Keratinocyte (primary cell): ENCODE data around the gene PRKAR2A. TPM values are rescaled to one million over a fixed set of nuclear protein-coding genes. Genes with fewer than 3 reads are reported as not detected.
"Not testable (repeated sequence)": the region's sequence is repeated elsewhere in the genome, so short reads cannot be mapped to it uniquely, and the experiment has no call there.

Experiments used
- DNase-seq: peaks from one replicate; pipeline ENCODE4 v3.0.0-alpha.2; 2011; ENCODE audit warnings: low read depth, missing footprints, low spot score
- FAIRE-seq: peaks from 2 replicates; lab custom pipeline; 2011; peaks lifted over from hg19 to GRCh38; lab: Jason Lieb, UNC
- H2AFZ ChIP-seq: 2 replicates; pipeline ENCODE4 v1.6.0; 2012; ENCODE audit warnings: low read length, control low read depth, inconsistent platforms; ENCODE audit not compliant: control insufficient read depth
- H3K27ac ChIP-seq: 2 replicates; pipeline ENCODE4 v1.5.1; 2011; ENCODE audit warnings: low read length; ENCODE audit not compliant: control insufficient read depth, insufficient read depth
- H3K27me3 ChIP-seq: 3 replicates; pipeline ENCODE4 v1.6.0; 2011; ENCODE audit warnings: low read length; ENCODE audit not compliant: control insufficient read depth, insufficient read depth; ENCODE audit errors: extremely low read depth
- H3K36me3 ChIP-seq, 2 experiments: 2 replicates in 1 of 2; 3 replicates in 1 of 2; pipeline ENCODE4 v1.5.1; 2011; ENCODE audit warnings: low read length in 2 of 2, mild to moderate bottlenecking in 1 of 2; ENCODE audit not compliant: control insufficient read depth in 2 of 2, insufficient read depth in 2 of 2; ENCODE audit errors: extremely low read depth in 1 of 2
- H3K4me1 ChIP-seq: 3 replicates; pipeline ENCODE4 v1.5.1; 2011; ENCODE audit warnings: low read length; ENCODE audit not compliant: control insufficient read depth, insufficient read depth; ENCODE audit errors: extremely low read depth
- H3K4me2 ChIP-seq: 3 replicates; pipeline ENCODE4 v1.6.0; 2011; ENCODE audit warnings: low read depth, low read length; ENCODE audit not compliant: control insufficient read depth, insufficient read depth; ENCODE audit errors: extremely low read depth
- H3K4me3 ChIP-seq, 3 experiments: fragments of 200-600 bp in 1 of 3; sonication (generic) in 1 of 3; 2 replicates in 2 of 3; 3 replicates in 1 of 3; pipeline ENCODE4 v1.5.1; 2011 to 2016; ENCODE audit warnings: low read length in 3 of 3, mild to moderate bottlenecking in 3 of 3, control low read depth in 2 of 3, inconsistent platforms in 1 of 3, low read depth in 1 of 3, mixed read lengths in 1 of 3, mixed run types in 1 of 3, moderate library complexity in 1 of 3; ENCODE audit not compliant: control insufficient read depth in 2 of 3, insufficient read depth in 2 of 3; ENCODE audit errors: extremely low read depth in 1 of 3
- H3K79me2 ChIP-seq: 2 replicates; pipeline ENCODE4 v1.6.0; 2012; ENCODE audit warnings: low read length; ENCODE audit not compliant: control insufficient read depth, insufficient read depth
- H3K9ac ChIP-seq: 3 replicates; pipeline ENCODE4 v1.6.0; 2011; ENCODE audit warnings: low read length; ENCODE audit not compliant: control insufficient read depth, insufficient read depth; ENCODE audit errors: extremely low read depth
- H3K9me1 ChIP-seq: 3 replicates; pipeline ENCODE4 v1.6.0; 2011; ENCODE audit warnings: low read length; ENCODE audit not compliant: control insufficient read depth, insufficient read depth; ENCODE audit errors: extremely low read depth
- H3K9me3 ChIP-seq: 2 replicates; pipeline ENCODE4 v1.5.1; 2012; ENCODE audit warnings: low read depth, low read length; ENCODE audit not compliant: control insufficient read depth
- H4K20me1 ChIP-seq: 3 replicates; pipeline ENCODE4 v1.6.0; 2011; ENCODE audit warnings: low read length; ENCODE audit not compliant: control insufficient read depth, insufficient read depth; ENCODE audit errors: extremely low read depth
- EZH2 ChIP-seq: IDR thresholded peaks from one replicate; pipeline ENCODE4 v1.6.1; 2012; ENCODE audit warnings: inconsistent platforms, mild to moderate bottlenecking, low read length, moderate library complexity
- dilution Hi-C: fragments of 300-500 bp; cut with MboI; formaldehyde crosslinking; loops from one replicate; pipeline ENCODE4 v1.7.0; 2020; ENCODE audit warnings: low sequenced_read_pairs; ENCODE audit not compliant: extremely low pct_ligation_motif_present
- polyA plus RNA-seq, 5 experiments: library from polyadenylated mRNA; depleted of rRNA in 3 of 5; stranded (reverse) in 3 of 5; stranded (forward) in 1 of 5; unstranded in 1 of 5; fragments of >200 nt; gene quantifications; 1 replicate in 1 of 5; 2 replicates in 3 of 5; 3 replicates in 1 of 5; pipeline versions ENCODE4 v1.2.1 to v1.2.3, GENCODE V29; 2011 to 2012; ENCODE audit warnings: missing spikeins in 2 of 5, low read depth in 1 of 5, low replicate concordance in 1 of 5
- TF ChIP-seq, protein P1 (sequence below), 3 experiments: IDR thresholded peaks in 1 of 3; conservative IDR thresholded peaks in 1 of 3; optimal IDR thresholded peaks in 1 of 3; 2 replicates in 2 of 3; 3 replicates in 1 of 3; pipeline versions ENCODE3 to v1.5.1; 2011; ENCODE audit warnings: low read length in 3 of 3, mild to moderate bottlenecking in 3 of 3, moderate library complexity in 2 of 3, control low read depth in 1 of 3, inconsistent platforms in 1 of 3; ENCODE audit not compliant: insufficient read depth in 2 of 3; ENCODE audit errors: extremely low read depth in 1 of 3

The PRKAR2A gene
- polyA plus RNA-seq, 1 donor (not counting 4 experiments of a cell fraction or from before 2014, with no cell fraction given) = 23.2 TPM

DNA sequence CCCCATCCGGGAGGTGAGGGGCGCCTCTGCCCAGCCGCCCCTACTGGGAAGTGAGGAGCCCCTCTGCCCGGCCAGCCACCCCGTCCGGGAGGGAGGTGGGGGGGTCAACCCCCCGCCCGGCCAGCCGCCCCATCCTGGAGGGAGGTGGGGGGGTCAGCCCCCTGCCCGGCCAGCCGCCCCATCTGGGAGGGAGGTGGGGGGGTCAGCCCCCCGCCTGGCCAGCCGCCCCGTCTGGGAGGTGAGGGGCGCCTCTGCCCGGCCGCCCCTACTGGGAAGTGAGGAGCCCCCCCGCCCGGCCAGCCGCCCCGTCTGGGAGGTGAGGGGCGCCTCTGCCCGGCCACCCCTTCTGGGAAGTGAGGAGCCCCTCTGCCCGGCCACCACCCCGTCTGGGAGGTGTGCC, 113.1 kb downstream of the PRKAR2A start:
- H3K79me2 ChIP-seq, H3K4me1 ChIP-seq, H2AFZ ChIP-seq, dilution Hi-C loops, H3K4me2 ChIP-seq, H3K36me3 ChIP-seq, H4K20me1 ChIP-seq, H3K9me1 ChIP-seq, H3K27ac ChIP-seq, FAIRE-seq, H3K27me3 ChIP-seq, DNase-seq, H3K9ac ChIP-seq, H3K9me3 ChIP-seq, H3K4me3 ChIP-seq: not testable (repeated sequence)

DNA sequence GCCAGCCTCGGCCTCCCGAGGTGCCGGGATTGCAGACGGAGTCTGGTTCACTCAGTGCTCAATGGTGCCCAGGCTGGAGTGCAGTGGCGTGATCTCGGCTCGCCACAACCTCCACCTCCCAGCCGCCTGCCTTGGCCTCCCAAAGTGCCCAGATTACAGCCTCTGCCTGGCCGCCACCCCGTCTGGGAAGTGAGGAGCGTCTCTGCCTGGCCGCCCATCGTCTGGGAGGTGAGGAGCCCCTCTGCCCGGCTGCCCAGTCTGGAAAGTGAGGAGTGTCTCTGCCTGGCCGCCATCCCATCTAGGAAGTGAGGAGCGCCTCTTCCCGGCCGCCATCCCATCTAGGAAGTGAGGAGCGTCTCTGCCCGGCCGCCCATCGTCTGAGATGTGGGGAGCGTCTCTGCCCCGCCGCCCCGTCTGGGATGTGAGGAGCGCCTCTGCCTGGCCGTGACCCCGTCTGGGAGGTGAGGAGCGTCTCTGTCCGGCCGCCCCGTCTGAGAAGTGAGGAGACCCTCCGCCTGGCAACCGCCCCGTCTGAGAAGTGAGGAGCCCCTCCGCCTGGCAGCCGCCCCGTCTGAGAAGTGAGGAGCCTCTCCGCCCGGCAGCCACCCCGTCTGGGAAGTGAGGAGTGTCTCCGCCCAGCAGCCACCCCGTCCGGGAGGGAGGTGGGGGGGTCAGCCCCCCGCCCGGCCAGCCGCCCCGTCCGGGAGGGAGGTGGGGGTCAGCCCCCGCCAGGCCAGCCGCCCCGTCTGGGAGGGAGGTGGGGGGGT, 113.7 kb downstream of the PRKAR2A start:
- H3K36me3 ChIP-seq, H2AFZ ChIP-seq, H3K4me1 ChIP-seq, H3K9ac ChIP-seq, FAIRE-seq, H4K20me1 ChIP-seq, H3K9me3 ChIP-seq, H3K27ac ChIP-seq, H3K9me1 ChIP-seq, H3K4me2 ChIP-seq, DNase-seq, H3K4me3 ChIP-seq, dilution Hi-C loops, H3K79me2 ChIP-seq, H3K27me3 ChIP-seq: not testable (repeated sequence)

DNA sequence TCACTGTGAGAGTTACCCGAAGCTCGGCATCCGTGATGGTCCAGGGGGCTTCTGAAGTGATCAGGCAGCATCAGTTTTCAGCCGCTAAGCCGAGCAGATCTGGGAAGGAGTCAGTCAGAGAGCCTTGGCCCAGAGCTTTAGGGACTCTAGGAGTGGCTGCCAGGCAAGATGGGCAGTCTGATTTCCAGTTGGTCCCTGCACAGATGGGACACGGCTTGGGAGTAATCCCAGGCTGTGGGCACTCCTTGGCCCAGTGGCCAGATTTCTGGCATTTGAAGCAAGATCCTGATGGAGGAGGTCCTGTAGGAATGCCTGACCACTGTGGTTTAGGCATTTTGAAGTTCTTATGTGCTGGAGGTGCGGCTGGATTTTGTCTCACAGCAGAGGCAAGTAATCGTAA, 120.2 kb downstream of the PRKAR2A start:
- Histone ChIP-seq H3K9me3 (no peaks in the 10 kb centered on the region), H3K4me3 (no peak overlapping the region), H4K20me1 (no peaks in the 10 kb centered on the region), H3K9me1 (no peaks in the 10 kb centered on the region), H3K27me3 (no peaks in the 10 kb centered on the region), H3K4me2 (no peak overlapping the region), H3K27ac (no peak overlapping the region), H3K36me3 (no peaks in the 10 kb centered on the region), H2AFZ (no peak overlapping the region), H3K9ac (no peak overlapping the region), H3K4me1 (no peaks in the 10 kb centered on the region), H3K79me2 (no peaks in the 10 kb centered on the region)
- FAIRE-seq = no peak
- DNase-seq = no peak
- dilution Hi-C loops = no loop called here
- TF ChIP-seq EZH2 = no peak
- TF ChIP-seq, protein P1, sequence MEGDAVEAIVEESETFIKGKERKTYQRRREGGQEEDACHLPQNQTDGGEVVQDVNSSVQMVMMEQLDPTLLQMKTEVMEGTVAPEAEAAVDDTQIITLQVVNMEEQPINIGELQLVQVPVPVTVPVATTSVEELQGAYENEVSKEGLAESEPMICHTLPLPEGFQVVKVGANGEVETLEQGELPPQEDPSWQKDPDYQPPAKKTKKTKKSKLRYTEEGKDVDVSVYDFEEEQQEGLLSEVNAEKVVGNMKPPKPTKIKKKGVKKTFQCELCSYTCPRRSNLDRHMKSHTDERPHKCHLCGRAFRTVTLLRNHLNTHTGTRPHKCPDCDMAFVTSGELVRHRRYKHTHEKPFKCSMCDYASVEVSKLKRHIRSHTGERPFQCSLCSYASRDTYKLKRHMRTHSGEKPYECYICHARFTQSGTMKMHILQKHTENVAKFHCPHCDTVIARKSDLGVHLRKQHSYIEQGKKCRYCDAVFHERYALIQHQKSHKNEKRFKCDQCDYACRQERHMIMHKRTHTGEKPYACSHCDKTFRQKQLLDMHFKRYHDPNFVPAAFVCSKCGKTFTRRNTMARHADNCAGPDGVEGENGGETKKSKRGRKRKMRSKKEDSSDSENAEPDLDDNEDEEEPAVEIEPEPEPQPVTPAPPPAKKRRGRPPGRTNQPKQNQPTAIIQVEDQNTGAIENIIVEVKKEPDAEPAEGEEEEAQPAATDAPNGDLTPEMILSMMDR (optimal IDR thresholded peaks at IDR 0.05 in 1 of 3, IDR thresholded peaks at IDR 0.05 in 1 of 3, conservative IDR thresholded peaks at IDR 0.05 in 1 of 3; ENCODE audit: extremely low read depth in 1 of 3, insufficient read depth in 2 of 3, low read length in 3 of 3) = no peak

DNA sequence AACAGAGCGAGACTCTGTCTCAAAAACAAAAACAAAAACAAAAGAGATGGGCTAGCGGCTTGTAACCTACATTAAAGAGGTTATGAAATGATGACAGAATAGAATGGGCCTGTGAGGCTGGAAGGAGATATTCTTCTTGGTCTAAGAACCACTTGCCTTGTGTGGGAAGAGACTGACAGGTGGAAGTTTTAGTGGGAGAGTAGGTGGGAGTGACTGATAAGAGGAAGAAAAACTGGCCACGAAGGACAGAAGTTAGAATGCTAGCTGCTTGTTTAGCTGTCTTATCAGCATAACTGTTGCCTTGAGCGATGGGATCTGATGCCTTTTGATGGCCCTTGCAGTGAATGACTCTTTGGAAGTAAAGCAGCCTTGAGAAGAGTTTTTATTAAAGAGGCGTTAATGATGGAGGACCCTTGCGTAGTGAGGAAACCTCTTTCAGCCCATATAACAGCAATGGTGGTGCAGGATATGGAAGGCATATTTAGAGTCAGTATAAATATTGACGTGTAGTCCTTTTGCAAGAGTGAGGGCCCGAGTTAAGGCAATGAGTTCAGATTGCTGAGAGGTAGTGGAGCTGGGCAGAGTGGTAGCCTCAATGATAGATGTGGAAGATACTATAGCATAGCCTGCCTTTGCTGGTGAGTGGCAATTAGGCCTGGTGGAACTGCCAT, 122.4 kb downstream of the PRKAR2A start:
- FAIRE-seq, DNase-seq, H3K36me3 ChIP-seq, H3K4me1 ChIP-seq, H3K4me2 ChIP-seq, H3K9me3 ChIP-seq, H3K79me2 ChIP-seq, H3K27ac ChIP-seq, H3K9ac ChIP-seq, H3K4me3 ChIP-seq, H3K27me3 ChIP-seq, dilution Hi-C loops, H3K9me1 ChIP-seq, H4K20me1 ChIP-seq, H2AFZ ChIP-seq: not testable (repeated sequence)
